ENCODE data around the gene CD93. TPM values are rescaled to one million over a fixed set of nuclear protein-coding genes. Genes with fewer than 3 reads are reported as not detected.

CD93 gene
- polyA plus RNA-seq, 1 donor from 2014 or later = not detected

DNA sequence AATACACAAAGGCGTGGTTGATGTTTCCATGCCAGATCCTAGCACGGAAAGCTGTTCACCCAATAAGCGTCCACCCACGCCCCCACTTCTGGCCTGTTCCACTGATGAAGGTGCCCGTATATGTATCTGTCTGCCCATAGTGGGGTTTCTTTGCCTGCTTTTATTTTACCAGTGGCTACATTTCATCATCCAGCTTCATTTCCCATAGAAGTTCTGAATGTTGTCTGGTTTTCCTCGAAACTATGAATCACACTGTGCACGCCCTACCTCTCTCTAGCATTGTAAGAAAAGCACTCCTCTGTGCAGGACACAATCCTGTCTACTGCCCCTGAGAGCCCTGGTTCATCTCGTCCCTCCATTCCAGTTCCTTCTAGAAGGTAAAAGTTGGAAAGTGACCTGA, 8.8 kb upstream of the CD93 start:
- Histone ChIP-seq H3K9me3 (ENCODE audit: low read length) (no peaks in the 10 kb centered on the region), H3K9me2 (ENCODE audit: insufficient read depth, low read length) (no peaks in the 10 kb centered on the region), H3K9ac (ENCODE audit: low read length) (no peak overlapping the region), H3K27ac (ENCODE audit: low read length) (no peak overlapping the region), H3F3A (ENCODE audit: insufficient read depth, low read length, poor library complexity, severe bottlenecking) (no peaks in the 10 kb centered on the region), H3K27me3 (ENCODE audit: insufficient read depth, low read depth, low read length) (no peaks in the 10 kb centered on the region), H3K79me2 (replicated peaks; ENCODE audit: insufficient read depth, low read length) (no peaks in the 10 kb centered on the region), H4K20me1 (ENCODE audit: insufficient read depth) (no peaks in the 10 kb centered on the region), H2AFZ (ENCODE audit: low read depth, low read length) (no peak overlapping the region), H3K4me3 (ENCODE audit: low read length) (no peak overlapping the region), H3K4me2 (ENCODE audit: low read length) (no peak overlapping the region), H3K36me3 (ENCODE audit: insufficient read depth, low read length) (no peaks in the 10 kb centered on the region)
- TF ChIP-seq EP300 (conservative IDR thresholded peaks at IDR 0.05; ENCODE audit: poor library complexity, severe bottlenecking) = no peak
- no peak for TF ChIP-seq RAD21 (conservative IDR thresholded peaks at IDR 0.05)
- no peak for TF ChIP-seq MXI1 (conservative IDR thresholded peaks at IDR 0.05; ENCODE audit: poor library complexity, severe bottlenecking)
- no peak for TF ChIP-seq SMC3 (conservative IDR thresholded peaks at IDR 0.05; ENCODE audit: poor library complexity)
- TF ChIP-seq EZH2 (IDR thresholded peaks at IDR 0.05; ENCODE audit: borderline replicate concordance, insufficient read depth, low read length, poor library complexity, severe bottlenecking) = no peak
- TF ChIP-seq, protein P1, sequence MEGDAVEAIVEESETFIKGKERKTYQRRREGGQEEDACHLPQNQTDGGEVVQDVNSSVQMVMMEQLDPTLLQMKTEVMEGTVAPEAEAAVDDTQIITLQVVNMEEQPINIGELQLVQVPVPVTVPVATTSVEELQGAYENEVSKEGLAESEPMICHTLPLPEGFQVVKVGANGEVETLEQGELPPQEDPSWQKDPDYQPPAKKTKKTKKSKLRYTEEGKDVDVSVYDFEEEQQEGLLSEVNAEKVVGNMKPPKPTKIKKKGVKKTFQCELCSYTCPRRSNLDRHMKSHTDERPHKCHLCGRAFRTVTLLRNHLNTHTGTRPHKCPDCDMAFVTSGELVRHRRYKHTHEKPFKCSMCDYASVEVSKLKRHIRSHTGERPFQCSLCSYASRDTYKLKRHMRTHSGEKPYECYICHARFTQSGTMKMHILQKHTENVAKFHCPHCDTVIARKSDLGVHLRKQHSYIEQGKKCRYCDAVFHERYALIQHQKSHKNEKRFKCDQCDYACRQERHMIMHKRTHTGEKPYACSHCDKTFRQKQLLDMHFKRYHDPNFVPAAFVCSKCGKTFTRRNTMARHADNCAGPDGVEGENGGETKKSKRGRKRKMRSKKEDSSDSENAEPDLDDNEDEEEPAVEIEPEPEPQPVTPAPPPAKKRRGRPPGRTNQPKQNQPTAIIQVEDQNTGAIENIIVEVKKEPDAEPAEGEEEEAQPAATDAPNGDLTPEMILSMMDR (IDR thresholded peaks at IDR 0.05; ENCODE audit: poor library complexity, severe bottlenecking) = no peak
- TF ChIP-seq POLR2AphosphoS5 (IDR thresholded peaks at IDR 0.05) = no peak
- TF ChIP-seq, protein P2, sequence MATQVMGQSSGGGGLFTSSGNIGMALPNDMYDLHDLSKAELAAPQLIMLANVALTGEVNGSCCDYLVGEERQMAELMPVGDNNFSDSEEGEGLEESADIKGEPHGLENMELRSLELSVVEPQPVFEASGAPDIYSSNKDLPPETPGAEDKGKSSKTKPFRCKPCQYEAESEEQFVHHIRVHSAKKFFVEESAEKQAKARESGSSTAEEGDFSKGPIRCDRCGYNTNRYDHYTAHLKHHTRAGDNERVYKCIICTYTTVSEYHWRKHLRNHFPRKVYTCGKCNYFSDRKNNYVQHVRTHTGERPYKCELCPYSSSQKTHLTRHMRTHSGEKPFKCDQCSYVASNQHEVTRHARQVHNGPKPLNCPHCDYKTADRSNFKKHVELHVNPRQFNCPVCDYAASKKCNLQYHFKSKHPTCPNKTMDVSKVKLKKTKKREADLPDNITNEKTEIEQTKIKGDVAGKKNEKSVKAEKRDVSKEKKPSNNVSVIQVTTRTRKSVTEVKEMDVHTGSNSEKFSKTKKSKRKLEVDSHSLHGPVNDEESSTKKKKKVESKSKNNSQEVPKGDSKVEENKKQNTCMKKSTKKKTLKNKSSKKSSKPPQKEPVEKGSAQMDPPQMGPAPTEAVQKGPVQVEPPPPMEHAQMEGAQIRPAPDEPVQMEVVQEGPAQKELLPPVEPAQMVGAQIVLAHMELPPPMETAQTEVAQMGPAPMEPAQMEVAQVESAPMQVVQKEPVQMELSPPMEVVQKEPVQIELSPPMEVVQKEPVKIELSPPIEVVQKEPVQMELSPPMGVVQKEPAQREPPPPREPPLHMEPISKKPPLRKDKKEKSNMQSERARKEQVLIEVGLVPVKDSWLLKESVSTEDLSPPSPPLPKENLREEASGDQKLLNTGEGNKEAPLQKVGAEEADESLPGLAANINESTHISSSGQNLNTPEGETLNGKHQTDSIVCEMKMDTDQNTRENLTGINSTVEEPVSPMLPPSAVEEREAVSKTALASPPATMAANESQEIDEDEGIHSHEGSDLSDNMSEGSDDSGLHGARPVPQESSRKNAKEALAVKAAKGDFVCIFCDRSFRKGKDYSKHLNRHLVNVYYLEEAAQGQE (IDR thresholded peaks at IDR 0.05; ENCODE audit: borderline replicate concordance) = no peak
- TF ChIP-seq TAF1 (IDR thresholded peaks at IDR 0.05; ENCODE audit: low read depth) = no peak

DNA sequence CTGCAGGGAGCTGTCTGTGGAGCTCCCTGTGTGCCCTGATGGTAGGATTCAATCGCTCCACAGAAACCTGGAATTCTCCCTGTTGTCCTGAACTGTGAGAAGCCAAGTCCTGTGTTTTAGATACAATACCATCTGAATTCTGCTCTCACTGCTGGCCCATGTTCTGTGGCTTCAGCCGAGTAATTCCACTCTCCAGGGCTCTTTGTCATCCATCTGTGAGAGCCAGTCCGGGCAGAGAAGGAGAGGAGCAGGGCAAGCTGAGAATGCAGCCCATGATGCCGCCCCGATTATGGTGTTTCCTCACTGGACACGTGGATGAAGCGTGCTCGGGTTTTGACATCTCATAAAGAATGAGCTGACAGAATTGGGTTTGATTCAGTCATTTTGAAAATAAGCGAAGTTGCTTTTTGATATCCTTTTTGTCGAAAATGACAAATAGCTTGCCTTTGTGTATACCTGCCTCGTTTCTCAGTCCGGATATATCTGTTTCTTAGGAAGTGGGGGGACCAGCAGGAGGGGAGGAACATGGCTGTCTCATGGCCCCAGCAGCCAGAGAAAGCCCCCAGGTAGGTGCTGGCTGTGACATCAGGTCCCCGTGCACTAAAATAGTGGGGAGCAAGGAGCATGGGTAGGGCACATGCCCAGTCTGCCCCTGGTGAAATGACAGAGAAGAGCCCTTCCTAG, 8.2 kb upstream of the CD93 start:
- H3K9ac ChIP-seq (ENCODE audit: low read length) = no peak overlapping the region
- H3F3A ChIP-seq (ENCODE audit: insufficient read depth, low read length, poor library complexity, severe bottlenecking) = no peaks in the 10 kb centered on the region
- H3K79me2 ChIP-seq (replicated peaks; ENCODE audit: insufficient read depth, low read length) = no peaks in the 10 kb centered on the region
- H4K20me1 ChIP-seq (ENCODE audit: insufficient read depth) = no peaks in the 10 kb centered on the region
- H3K27ac ChIP-seq (ENCODE audit: low read length) = no peak overlapping the region
- no peaks in the 10 kb centered on the region for H3K9me3 ChIP-seq (ENCODE audit: low read length)
- TF ChIP-seq POLR2AphosphoS5 (IDR thresholded peaks at IDR 0.05) (no peak), EP300 (conservative IDR thresholded peaks at IDR 0.05; ENCODE audit: poor library complexity, severe bottlenecking) (no peak), EZH2 (IDR thresholded peaks at IDR 0.05; ENCODE audit: borderline replicate concordance, insufficient read depth, low read length, poor library complexity, severe bottlenecking) (no peak)
- no peak overlapping the region for H3K4me3 ChIP-seq (ENCODE audit: low read length)
- H2AFZ ChIP-seq (ENCODE audit: low read depth, low read length) = no peak overlapping the region
- no peaks in the 10 kb centered on the region for H3K9me2 ChIP-seq (ENCODE audit: insufficient read depth, low read length)
- no peak overlapping the region for H3K4me2 ChIP-seq (ENCODE audit: low read length)
- H3K36me3 ChIP-seq (ENCODE audit: insufficient read depth, low read length) = no peaks in the 10 kb centered on the region
- no peaks in the 10 kb centered on the region for H3K27me3 ChIP-seq (ENCODE audit: insufficient read depth, low read depth, low read length)

Measured in neural cell (in vitro differentiated cells).